Measurements from ENCODE around the gene NRL.

DNA sequence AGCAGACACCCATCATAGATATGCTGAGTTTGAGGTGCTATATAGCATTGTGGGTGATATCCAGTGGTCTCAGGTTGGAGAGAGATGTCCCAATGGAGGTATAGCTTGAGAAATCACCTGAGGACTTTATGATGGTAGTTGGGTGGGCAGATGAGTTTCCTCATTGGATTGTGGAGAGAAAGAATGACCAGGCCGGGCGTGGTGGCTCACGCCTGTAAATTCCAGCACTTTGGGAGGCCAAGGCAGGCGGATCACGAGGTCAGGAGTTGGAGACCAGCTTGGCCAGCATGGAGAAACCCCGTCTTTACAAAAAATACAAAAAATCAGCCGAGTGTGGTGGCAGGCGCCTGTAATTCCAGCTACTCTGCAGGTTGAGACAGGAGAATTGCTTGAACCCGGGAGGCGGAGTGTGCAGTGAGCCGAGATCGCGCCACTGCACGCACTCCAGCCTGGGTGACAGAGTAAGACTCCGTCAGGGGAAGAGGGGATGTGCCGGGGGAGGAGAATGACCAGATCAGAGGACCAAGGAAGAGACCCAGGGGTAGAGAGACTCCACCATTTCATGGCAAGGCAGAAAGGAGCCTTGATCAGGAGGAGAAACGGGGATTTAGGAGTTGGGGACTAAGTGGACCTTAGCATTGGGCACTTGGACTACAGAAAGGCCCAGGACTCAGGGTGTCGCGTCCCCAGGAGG is 21.4 kb downstream of the NRL start:
- TF ChIP-seq, protein P1, sequence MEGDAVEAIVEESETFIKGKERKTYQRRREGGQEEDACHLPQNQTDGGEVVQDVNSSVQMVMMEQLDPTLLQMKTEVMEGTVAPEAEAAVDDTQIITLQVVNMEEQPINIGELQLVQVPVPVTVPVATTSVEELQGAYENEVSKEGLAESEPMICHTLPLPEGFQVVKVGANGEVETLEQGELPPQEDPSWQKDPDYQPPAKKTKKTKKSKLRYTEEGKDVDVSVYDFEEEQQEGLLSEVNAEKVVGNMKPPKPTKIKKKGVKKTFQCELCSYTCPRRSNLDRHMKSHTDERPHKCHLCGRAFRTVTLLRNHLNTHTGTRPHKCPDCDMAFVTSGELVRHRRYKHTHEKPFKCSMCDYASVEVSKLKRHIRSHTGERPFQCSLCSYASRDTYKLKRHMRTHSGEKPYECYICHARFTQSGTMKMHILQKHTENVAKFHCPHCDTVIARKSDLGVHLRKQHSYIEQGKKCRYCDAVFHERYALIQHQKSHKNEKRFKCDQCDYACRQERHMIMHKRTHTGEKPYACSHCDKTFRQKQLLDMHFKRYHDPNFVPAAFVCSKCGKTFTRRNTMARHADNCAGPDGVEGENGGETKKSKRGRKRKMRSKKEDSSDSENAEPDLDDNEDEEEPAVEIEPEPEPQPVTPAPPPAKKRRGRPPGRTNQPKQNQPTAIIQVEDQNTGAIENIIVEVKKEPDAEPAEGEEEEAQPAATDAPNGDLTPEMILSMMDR (IDR thresholded peaks at IDR 0.05; ENCODE audit: low read depth, low read length) = no peak
- TF ChIP-seq EZH2phosphoT487 (IDR thresholded peaks at IDR 0.05; ENCODE audit: low read depth) = no peak
